ENCODE results near the gene JAZF1.

JAZF1 gene

DNA sequence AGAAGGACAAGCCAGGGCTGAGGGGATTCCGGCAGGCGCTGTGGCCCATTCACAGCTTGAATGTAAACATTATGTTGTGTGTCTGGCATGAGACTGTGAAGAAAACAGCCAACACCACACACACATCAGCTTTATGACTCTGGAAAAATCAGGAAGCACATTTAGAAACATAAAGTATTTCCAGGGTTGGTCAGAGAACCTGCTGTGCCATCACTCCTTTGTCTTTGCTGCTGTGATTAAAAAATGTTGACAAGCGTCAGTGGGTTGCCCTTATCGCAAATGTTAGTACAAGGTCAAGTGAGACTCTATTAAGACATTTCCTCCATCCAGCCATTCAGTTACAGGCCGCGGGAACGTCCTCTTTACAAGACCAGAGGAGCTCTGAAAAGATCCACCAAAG, 345.2 kb downstream of the JAZF1 start:
- no peak for DNase-seq (ENCODE audit: low spot score)

DNA sequence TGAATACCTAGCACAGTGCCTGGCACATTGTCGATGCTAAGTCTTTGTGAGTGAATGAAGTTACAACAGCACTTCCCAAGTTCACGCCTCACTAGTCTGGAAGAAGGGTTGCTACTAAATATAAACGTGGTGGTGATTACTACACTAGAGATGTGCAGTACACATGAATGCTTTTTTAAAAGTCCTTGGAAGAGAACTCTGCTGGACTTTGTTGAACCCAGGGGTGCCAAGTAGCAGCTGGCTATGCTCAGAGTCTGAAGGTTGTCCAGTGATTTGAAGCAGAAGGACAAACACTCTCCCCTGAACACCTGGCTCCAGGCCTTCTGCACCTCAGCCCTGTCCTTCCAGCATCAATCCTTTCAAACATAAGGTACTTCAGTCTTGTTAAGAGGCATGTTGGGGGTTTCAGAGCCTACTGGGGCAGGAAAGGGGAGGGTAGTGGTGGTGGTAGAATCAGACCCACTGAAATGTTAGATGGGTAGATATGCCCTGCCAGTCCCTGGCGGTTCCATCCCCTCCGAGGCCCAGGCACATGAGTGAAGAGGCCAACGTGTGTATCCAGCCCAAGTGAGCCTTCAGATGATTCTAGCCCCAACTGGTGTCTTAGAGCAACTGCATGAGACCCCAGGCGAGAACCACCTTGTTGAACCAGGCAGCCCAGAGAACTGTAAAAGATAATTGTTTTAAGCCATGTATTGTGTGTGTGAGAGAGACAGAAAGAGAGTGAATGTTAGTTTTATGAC, 346.2 kb downstream of the JAZF1 start:
- peak; percentile 11 for DNase-seq (ENCODE audit: low spot score)

GRCh38 chr7:27826357-27826756, 354.2 kb downstream of the JAZF1 start:
- no peak for DNase-seq (ENCODE audit: low spot score)

GRCh38 chr7:27825891-27826290, 354.7 kb downstream of the JAZF1 start:
- DNase-seq (ENCODE audit: low spot score) = no peak

GRCh38 chr7:27822245-27822644, 358.4 kb downstream of the JAZF1 start:
- no peak for DNase-seq (ENCODE audit: low spot score)

GRCh38 chr7:27812706-27813105, 367.9 kb downstream of the JAZF1 start:
- no peak for DNase-seq (ENCODE audit: low spot score)

DNA sequence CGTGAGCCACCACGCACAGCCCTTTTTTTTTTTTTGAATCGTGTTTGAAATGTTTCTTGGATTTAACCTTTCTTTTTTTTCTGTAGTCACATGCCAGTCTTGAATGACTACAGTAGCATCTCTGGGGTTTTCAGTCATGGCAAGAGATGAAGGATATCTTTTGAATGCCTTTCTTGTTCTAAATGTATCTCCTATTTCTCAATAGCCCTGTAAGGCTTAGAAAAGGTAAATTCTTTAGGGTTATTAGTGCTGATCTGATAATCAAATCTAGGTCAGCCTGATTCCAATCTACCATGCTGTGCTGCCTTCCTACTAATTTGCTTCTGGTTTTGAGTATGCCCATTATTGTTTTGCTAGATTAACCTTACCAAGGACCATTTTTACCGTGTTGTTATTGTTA, 370.4 kb downstream of the JAZF1 start:
- DNase-seq (ENCODE audit: low spot score) = no peak

DNA sequence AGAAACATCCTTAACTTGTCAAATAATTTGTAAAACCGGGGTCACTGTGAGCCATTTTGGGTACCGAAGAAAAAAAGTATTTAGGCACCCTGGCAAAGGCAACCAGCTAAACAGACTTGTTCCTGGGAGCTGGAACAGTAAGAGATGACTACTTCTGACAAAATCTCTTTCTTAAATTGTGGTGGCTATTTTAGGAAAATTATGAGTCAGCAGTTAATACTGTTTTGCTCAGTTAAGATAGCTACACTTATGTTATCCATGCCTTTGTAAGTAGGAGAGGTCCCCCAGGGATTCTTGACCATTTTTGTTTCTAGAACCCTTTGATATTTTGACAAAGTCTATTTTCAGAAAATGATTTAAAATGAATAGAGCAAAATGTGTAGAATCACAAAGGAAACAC, 372.0 kb downstream of the JAZF1 start:
- DNase-seq (ENCODE audit: low spot score) = peak; percentile 42

GRCh38 chr7:27804139-27804538, 376.5 kb downstream of the JAZF1 start:
- no peak for DNase-seq (ENCODE audit: low spot score)

GRCh38 chr7:27802999-27803398, 377.6 kb downstream of the JAZF1 start:
- no peak for DNase-seq (ENCODE audit: low spot score)

- no peak for DNase-seq (ENCODE audit: low spot score)
Measured at GRCh38 chr7:27799212-27799611, 381.4 kb downstream of the JAZF1 start.

DNA sequence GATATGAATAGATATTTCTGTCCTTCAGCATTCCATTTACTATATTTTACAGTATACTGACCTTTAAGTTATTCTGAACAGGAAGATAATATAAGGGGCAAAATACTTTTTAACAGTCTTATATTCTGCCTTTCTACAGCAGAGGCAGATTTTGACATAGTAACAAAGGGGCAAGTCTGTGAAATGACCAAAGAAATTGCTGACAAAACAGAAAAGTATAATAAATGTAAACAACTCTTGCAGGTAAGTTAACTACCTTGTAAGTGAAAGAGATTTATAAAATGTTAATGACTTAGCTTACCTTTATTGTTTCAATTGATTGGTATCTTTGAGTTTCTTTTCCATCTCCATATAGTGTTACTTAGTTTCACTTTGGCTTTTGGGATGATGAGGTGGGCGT, 384.6 kb downstream of the JAZF1 start:
- no peak for DNase-seq (ENCODE audit: low spot score)

- DNase-seq (ENCODE audit: low spot score) = no peak
Measured at GRCh38 chr7:27793780-27794179, 386.8 kb downstream of the JAZF1 start.

DNA sequence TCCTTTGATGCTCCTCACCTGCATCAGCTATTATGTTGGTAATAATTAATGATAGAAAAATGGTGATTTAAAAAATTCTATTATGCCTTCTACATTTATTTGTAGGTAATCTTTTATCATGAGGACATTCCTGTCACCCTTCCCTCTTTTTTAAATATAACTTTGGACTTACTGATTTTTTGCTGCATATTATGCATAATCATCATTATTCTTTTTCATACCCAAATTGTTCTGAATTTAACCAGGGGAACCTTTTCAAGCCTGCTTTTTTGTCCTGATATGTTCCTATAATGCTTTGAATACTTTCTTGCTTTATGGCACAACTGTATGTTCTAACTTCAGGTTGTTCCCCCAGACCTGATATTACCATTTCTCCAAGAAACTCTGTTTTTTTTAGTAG, 392.2 kb downstream of the JAZF1 start:
- no peak for DNase-seq (ENCODE audit: low spot score)

GRCh38 chr7:27784399-27785053, 396.1 kb downstream of the JAZF1 start:
- peak; percentile 73 for DNase-seq (ENCODE audit: low spot score)

DNA sequence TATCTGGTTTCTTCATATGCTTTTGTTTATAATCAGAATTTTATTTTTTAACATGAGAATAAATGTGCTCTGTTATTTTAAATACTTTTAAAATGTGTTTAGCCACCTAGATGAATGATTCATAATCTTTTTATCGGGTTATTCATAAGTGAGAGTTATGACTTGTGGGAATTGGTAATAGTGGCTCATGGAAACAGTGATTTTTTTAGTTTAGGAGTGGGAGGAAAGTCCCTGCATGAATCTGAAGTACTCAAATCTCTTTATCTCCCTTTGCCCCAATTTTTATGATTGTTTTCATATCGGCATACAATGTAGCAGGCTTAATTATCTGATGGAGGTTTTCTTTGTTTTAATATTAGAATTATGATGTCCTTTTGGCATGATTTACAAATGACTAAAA, 397.7 kb downstream of the JAZF1 start:
- DNase-seq (ENCODE audit: low spot score) = no peak

DNA sequence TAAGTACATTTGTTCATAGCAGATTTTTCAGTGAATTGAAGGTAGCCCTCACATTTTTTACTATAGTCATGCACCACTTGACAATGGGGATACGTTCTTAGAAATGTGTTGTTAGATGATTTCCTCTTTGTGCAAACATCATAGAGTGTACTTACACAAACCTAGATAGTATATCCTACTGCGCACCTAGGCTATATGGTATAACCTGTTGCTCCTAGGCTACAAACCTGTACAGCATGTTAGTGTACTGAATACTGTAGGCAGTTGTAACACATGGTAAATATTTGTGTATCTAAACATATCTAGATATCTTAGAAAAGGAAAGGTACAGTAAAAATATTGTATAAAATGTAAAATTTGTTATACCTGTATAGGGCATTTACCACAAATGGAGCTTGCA, 399.4 kb downstream of the JAZF1 start:
- no peak for DNase-seq (ENCODE audit: low spot score)

Data from kidney tubule cell (primary cell).